H9 (cell line): ENCODE results near the gene CREG2. TPM values are rescaled to one million over a fixed set of nuclear protein-coding genes. Genes with fewer than 3 reads are reported as not detected.

Source experiments
- DNase-seq: peaks from one replicate; pipeline ENCODE4 v3.0.0-alpha.2; 2017
- H2AFZ ChIP-seq: one replicate; pipeline ENCODE4 v1.6.1; 2013; ENCODE audit warnings: mild to moderate bottlenecking, low read length, control low read depth, moderate library complexity
- H2AK5ac ChIP-seq: 2 replicates; pipeline ENCODE4 v1.6.1; 2013; ENCODE audit warnings: low read length, control low read depth, mixed read lengths; ENCODE audit not compliant: insufficient read length
- H2BK120ac ChIP-seq: one replicate; pipeline ENCODE4 v1.6.1; 2013; ENCODE audit warnings: low read depth, mild to moderate bottlenecking, low read length, control low read depth, inconsistent platforms; ENCODE audit not compliant: poor library complexity, severe bottlenecking
- H2BK12ac ChIP-seq: 2 replicates; pipeline ENCODE4 v1.6.1; 2013; ENCODE audit warnings: low read length, control low read depth, mixed read lengths, low read depth; ENCODE audit not compliant: insufficient read length
- H2BK15ac ChIP-seq: 2 replicates; pipeline ENCODE4 v1.6.1; 2013; ENCODE audit warnings: low read depth, low read length, control low read depth
- H2BK20ac ChIP-seq: one replicate; pipeline ENCODE4 v1.6.1; 2013; ENCODE audit warnings: low read depth, mild to moderate bottlenecking, low read length, control low read depth, inconsistent platforms; ENCODE audit not compliant: poor library complexity, severe bottlenecking
- H2BK5ac ChIP-seq: 2 replicates; pipeline ENCODE4 v1.6.1; 2013; ENCODE audit warnings: low read length, control low read depth, mixed read lengths; ENCODE audit not compliant: insufficient read length
- H3K14ac ChIP-seq: 2 replicates; pipeline ENCODE4 v1.6.1; 2013; ENCODE audit warnings: low read length, control low read depth; ENCODE audit not compliant: insufficient read depth
- H3K18ac ChIP-seq: 2 replicates; pipeline ENCODE4 v1.6.1; 2013; ENCODE audit warnings: low read depth, mild to moderate bottlenecking, mixed read lengths, low read length, control low read depth; ENCODE audit not compliant: insufficient read length
- H3K23ac ChIP-seq: 2 replicates; pipeline ENCODE4 v1.6.1; 2013; ENCODE audit warnings: low read length, control low read depth, mixed read lengths, low read depth; ENCODE audit not compliant: insufficient read length
- H3K23me2 ChIP-seq: 2 replicates; pipeline ENCODE4 v1.6.1; 2013; ENCODE audit warnings: low read depth, mild to moderate bottlenecking, mixed read lengths, low read length, control low read depth; ENCODE audit not compliant: insufficient read length, poor library complexity, severe bottlenecking
- H3K27ac ChIP-seq: 2 replicates; pipeline ENCODE4 v1.5.1; 2013; ENCODE audit warnings: low read length, control low read depth, mixed read lengths, low read depth; ENCODE audit not compliant: insufficient read length
- H3K27me3 ChIP-seq: 2 replicates; pipeline ENCODE4 v1.6.1; 2013; ENCODE audit warnings: low read length, control low read depth, inconsistent platforms; ENCODE audit not compliant: insufficient read depth
- H3K4ac ChIP-seq: 2 replicates; pipeline ENCODE4 v1.6.1; 2013; ENCODE audit warnings: low read depth, mild to moderate bottlenecking, control low read depth, inconsistent platforms, low read length, moderate library complexity
- H3K4me1 ChIP-seq: 2 replicates; pipeline ENCODE4 v1.6.1; 2013; ENCODE audit warnings: low read length, control low read depth, inconsistent platforms; ENCODE audit not compliant: insufficient read depth
- H3K4me2 ChIP-seq: 2 replicates; pipeline ENCODE4 v1.6.1; 2013; ENCODE audit warnings: low read length, control low read depth, mixed read lengths; ENCODE audit not compliant: insufficient read length, insufficient read depth
- H3K56ac ChIP-seq: 2 replicates; pipeline ENCODE4 v1.6.1; 2013; ENCODE audit warnings: low read depth, mild to moderate bottlenecking, mixed read lengths, low read length, control low read depth; ENCODE audit not compliant: insufficient read length
- H3K79me1 ChIP-seq: 2 replicates; pipeline ENCODE4 v1.6.1; 2013; ENCODE audit warnings: low read depth, mild to moderate bottlenecking, moderate library complexity, low read length, control low read depth, inconsistent platforms; ENCODE audit not compliant: insufficient read depth, poor library complexity, severe bottlenecking
- H3K79me2 ChIP-seq: 2 replicates; pipeline ENCODE4 v1.6.1; 2013; ENCODE audit warnings: low read length, control low read depth, inconsistent platforms; ENCODE audit not compliant: insufficient read depth
- H3K9ac ChIP-seq: 2 replicates; pipeline ENCODE4 v1.6.1; 2013; ENCODE audit warnings: low read length, control low read depth, mixed read lengths; ENCODE audit not compliant: insufficient read length; ENCODE audit errors: extremely low read depth
- H3K9me3 ChIP-seq: one replicate; pipeline ENCODE4 v1.6.1; 2013; ENCODE audit warnings: low read depth, low read length, inconsistent platforms; ENCODE audit not compliant: control insufficient read depth
- H3T11ph ChIP-seq: one replicate; pipeline ENCODE4 v1.6.1; 2013; ENCODE audit warnings: mild to moderate bottlenecking, low read length, control low read depth, inconsistent platforms
- H4K20me1 ChIP-seq: one replicate; pipeline ENCODE4 v1.6.1; 2013; ENCODE audit not compliant: control insufficient read depth, insufficient read length, insufficient read depth
- H4K5ac ChIP-seq: 2 replicates; pipeline ENCODE4 v1.6.1; 2013; ENCODE audit warnings: low read depth, mild to moderate bottlenecking, mixed read lengths, low read length, control low read depth; ENCODE audit not compliant: insufficient read length
- H4K8ac ChIP-seq: replicated peaks from 2 replicates; pipeline ENCODE4 v1.6.1; 2013; ENCODE audit warnings: low read length, control low read depth, mixed read lengths, low read depth; ENCODE audit not compliant: insufficient read length
- H4K91ac ChIP-seq: 2 replicates; pipeline ENCODE4 v1.6.1; 2013; ENCODE audit warnings: low read depth, mild to moderate bottlenecking, moderate library complexity, mixed read lengths, low read length, control low read depth; ENCODE audit not compliant: insufficient read length
- H3K27ac Mint-ChIP-seq, 3 experiments: 2 replicates in 2 of 3; 3 replicates in 1 of 3; pipeline ENCODE4 v1.8.0; 2020 to 2021; ENCODE audit warnings: mixed read lengths in 3 of 3, mild to moderate bottlenecking in 1 of 3, moderate library complexity in 1 of 3
- H3K27me3 Mint-ChIP-seq: 2 replicates; pipeline ENCODE4 v1.8.0; 2021; ENCODE audit warnings: low read depth, mild to moderate bottlenecking, moderate library complexity, mixed read lengths
- H3K36me3 Mint-ChIP-seq, 3 experiments: 2 replicates in 2 of 3; 3 replicates in 1 of 3; pipeline ENCODE4 v1.8.0; 2020 to 2021; ENCODE audit warnings: low read depth in 3 of 3, mixed read lengths in 3 of 3; ENCODE audit not compliant: insufficient read depth in 1 of 3
- H3K4me1 Mint-ChIP-seq, 2 experiments: 2 replicates each; pipeline ENCODE4 v1.8.0; 2020; ENCODE audit warnings: mixed read lengths in 2 of 2
- H3K4me3 Mint-ChIP-seq, 2 experiments: 2 replicates in 1 of 2; 3 replicates in 1 of 2; pipeline ENCODE4 v1.8.0; 2020 to 2021; ENCODE audit warnings: mild to moderate bottlenecking in 2 of 2, mixed read lengths in 2 of 2, moderate library complexity in 1 of 2
- H3K9me3 Mint-ChIP-seq, 2 experiments: 2 replicates in 1 of 2; 3 replicates in 1 of 2; pipeline ENCODE4 v1.8.0; 2020; ENCODE audit warnings: mild to moderate bottlenecking in 2 of 2, mixed read lengths in 2 of 2, moderate library complexity in 1 of 2
- WGBS: extraction: QIAGEN DNeasy Blood & Tissue Kit; methylation state at CpG from one replicate; pipeline ENCODE4 v1.1.7; 2013; ENCODE audit warnings: missing lambda C conversion rate, low lambda C conversion rate, mixed read lengths; ENCODE audit not compliant: insufficient read length; ENCODE audit errors: extremely low coverage; 5-methylcytosine and 5-hydroxymethylcytosine counted together
- total RNA-seq: library from RNA; stranded (reverse); gene quantifications from 2 replicates; pipeline ENCODE4 v1.2.1, GENCODE V29; 2021
- TF ChIP-seq, protein P1 (sequence below): fragments of 200-600 bp; sonication (generic); conservative IDR thresholded peaks from 3 replicates; pipeline ENCODE4 v1.8.0; 2021; ENCODE audit warnings: antibody characterized with exemption, mild to moderate bottlenecking

The CREG2 gene
- total RNA-seq, 1 experiment from 2014 or later: 0.77 TPM

DNA sequence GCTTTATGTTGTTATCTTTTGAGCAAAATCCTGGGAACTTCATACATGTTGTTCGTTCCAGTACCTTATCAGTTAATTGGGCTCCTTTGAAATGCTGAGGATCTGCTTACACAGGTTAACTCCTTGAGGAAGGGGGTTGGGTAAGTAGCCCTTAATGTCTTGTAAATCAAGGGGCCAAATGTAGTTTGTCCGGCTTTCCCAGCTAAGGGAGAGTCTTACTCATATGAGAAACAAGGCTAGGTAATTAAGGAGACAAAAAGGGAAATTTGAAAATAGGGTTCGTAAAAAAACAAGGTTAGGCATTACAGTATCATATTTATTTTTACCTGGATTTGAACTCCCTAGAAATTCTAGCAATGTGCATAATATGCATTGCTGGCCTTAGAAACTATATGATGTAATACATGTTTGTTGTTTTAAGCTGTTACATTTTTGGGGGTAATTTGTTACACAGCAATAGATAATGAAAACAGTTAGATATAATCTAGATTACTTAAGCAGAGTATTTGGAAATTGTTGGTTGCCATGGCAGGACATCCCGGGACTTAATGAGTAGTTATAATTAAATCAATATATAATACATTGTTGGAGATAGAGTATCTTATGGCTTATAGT is 47.9 kb downstream of the CREG2 start:
- H3K27me3 Mint-ChIP-seq: peaks cover 2% of the 10 kb centered on the region; the same call in 1 of the 2 replicates
- H3K23ac ChIP-seq: no peak overlapping the region
- no peak overlapping the region for H3T11ph ChIP-seq
- no peak overlapping the region for H3K4me2 ChIP-seq
- no peaks in the 10 kb centered on the region for H4K20me1 ChIP-seq
- peaks cover 0 to 7% of the 10 kb centered on the region in 2 experiments; a peak in 2 of 5 replicates for H3K9me3 Mint-ChIP-seq
- no peak overlapping the region for H3K56ac ChIP-seq
- H2BK20ac ChIP-seq: no peak overlapping the region
- no peak overlapping the region for H4K91ac ChIP-seq
- H3K27me3 ChIP-seq: no peaks in the 10 kb centered on the region
- H2BK5ac ChIP-seq: no peak overlapping the region
- no peaks in the 10 kb centered on the region for H3K9me3 ChIP-seq
- peaks cover 6% of the 10 kb centered on the region; the same call in 1 of the 2 replicates for H3K4me1 ChIP-seq
- H3K4me3 Mint-ChIP-seq: peak overlapping the region; percentile 36 to 65; a peak in 4 of 5 replicates
- WGBS: no CpG with 5 or more reads among the region's 4 CpGs
- H3K79me2 ChIP-seq: no peaks in the 10 kb centered on the region
- no peak for DNase-seq
- H3K4ac ChIP-seq: no peak overlapping the region
- H3K4me1 Mint-ChIP-seq: peaks cover 45 to 52% of the 10 kb centered on the region in 2 experiments
- no peak overlapping the region for H3K18ac ChIP-seq
- no peak overlapping the region for H2AFZ ChIP-seq
- no peak overlapping the region for H3K9ac ChIP-seq
- H2BK120ac ChIP-seq: no peak overlapping the region
- no peak overlapping the region for H3K27ac ChIP-seq
- no peaks in the 10 kb centered on the region for H3K23me2 ChIP-seq
- no peak overlapping the region for H2BK12ac ChIP-seq
- H2BK15ac ChIP-seq: no peak overlapping the region
- H3K27ac Mint-ChIP-seq: peak overlapping the region in 2 of 3 experiments; percentile 25 to 70; a peak in 3 of 7 replicates
- no peak overlapping the region for H4K8ac ChIP-seq
- TF ChIP-seq, protein P1, sequence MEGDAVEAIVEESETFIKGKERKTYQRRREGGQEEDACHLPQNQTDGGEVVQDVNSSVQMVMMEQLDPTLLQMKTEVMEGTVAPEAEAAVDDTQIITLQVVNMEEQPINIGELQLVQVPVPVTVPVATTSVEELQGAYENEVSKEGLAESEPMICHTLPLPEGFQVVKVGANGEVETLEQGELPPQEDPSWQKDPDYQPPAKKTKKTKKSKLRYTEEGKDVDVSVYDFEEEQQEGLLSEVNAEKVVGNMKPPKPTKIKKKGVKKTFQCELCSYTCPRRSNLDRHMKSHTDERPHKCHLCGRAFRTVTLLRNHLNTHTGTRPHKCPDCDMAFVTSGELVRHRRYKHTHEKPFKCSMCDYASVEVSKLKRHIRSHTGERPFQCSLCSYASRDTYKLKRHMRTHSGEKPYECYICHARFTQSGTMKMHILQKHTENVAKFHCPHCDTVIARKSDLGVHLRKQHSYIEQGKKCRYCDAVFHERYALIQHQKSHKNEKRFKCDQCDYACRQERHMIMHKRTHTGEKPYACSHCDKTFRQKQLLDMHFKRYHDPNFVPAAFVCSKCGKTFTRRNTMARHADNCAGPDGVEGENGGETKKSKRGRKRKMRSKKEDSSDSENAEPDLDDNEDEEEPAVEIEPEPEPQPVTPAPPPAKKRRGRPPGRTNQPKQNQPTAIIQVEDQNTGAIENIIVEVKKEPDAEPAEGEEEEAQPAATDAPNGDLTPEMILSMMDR: no peak
- H4K5ac ChIP-seq: no peak overlapping the region
- H3K36me3 Mint-ChIP-seq: peaks cover 0 to 8% (median 0%) of the 10 kb centered on the region in 3 experiments; a peak in 2 of 7 replicates
- H3K79me1 ChIP-seq: no peaks in the 10 kb centered on the region
- no peak overlapping the region for H3K14ac ChIP-seq
- H2AK5ac ChIP-seq: no peak overlapping the region
